Activated CD4-positive, alpha-beta T cell treated with anti-CD3 and anti-CD28 coated beads, Interleukin-2, amount 50 U/mL, for 16 hours (primary cell): Measurements from ENCODE around the gene JAKMIP2.

ENCODE experiments used
- DNase-seq: peaks from one replicate; pipeline ENCODE4 v3.0.0-alpha.2; 2020

JAKMIP2 gene

DNA sequence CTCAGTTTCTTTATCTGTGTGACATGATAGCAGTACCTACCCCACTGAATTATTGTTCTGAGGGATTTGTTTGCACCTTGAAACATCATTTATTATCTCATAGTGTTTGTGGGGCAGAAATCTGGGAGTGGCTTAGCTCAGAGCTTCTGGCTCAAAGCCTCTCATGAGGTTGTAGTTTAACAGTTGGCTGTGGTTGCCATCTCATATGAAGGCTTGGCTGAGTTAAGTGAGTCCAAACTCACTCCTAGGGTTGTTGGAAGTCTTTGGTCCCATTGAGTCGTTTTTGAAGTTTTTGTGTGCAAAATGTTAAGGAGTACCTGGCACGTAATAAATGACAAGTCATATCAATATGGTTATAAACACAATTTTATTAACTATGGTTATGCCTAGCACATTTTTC lies 3.6 kb upstream of the JAKMIP2 start:
- no peak for DNase-seq

DNA sequence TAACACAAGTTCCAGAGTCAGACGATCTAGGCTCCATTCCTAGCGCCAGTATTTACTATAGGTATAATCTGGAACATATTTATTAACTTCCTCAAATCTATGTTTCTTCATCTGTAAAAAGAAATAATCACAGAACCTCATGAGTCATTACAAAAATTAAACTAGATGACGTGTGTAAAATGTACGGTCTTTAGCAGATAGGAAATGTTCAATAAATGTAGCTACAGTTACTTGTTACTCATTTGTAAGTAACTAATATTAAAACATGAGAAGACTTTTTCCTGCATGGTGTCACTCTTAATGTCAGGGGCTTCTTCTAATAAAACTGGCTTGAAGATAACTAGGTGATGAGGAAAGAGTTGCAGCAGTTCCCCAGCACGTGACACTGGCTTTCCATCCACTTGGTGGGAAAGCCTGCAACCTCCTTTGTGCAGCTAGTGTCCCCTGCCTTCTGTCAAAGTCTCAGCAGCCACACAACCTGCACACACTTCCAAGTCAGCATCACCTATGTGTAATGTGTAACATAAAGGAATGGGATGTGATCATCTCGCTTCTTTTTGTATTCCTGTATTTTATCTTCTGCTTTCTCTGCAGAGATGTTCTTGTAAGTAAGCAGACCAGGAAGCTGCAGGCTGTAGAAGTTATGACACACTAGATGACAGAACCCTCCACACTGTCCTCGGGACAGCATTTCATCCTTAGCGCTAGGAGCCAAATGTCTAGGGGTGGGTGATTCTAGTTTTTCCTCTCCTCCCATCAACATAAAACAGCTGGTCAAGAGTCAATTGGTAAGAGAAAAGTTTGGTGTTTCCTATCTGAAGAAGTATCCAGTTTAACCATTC lies 1.8 kb upstream of the JAKMIP2 start:
- DNase-seq = no peak

DNA sequence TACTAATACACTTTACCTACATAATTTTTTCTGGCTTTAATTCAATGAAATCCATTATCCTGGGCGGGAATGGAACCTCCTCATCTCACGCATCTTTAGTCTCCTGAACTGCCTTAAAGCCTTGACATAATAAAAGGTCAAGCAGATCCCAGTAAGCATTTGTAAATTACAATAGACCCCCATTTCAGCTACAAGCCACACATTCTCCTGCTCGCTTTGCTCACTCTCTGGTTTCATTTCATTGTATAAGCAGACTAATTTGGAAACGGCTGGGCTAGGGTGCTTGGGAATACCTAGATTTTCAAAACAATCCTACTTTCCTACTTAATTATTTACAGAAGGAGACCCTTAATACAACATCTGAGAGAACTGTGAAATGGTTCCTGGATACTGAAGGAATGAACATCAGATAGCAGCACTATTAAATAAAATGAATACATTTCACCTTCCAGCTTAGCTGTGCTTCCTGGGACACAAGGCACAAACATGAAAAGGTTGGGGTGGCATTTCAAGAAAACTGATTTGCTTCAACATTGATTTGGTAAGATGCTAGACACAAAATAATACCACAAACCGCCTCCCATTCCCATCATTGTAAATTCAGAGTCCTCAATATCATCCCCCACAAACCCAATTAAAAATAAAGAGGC lies 1.5 kb downstream of the JAKMIP2 start:
- no peak for DNase-seq

DNA sequence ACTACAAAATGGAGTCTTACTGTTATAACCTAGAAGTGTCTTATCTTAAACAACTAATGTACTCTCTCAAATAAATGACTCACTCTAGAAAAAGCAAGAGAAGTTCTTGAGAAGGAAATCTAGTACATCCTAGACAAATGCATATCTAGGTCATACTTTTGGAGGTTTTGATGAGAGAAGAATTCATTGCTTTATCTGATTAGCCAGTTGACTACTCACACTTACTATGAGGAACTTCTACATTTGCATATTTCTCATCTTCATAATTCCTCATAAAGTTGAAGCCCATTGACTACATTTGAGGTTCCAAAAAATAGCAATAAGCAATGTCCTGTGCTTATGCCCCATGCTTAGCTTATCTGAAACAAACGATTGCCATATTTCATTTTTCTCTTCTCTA lies 2.8 kb downstream of the JAKMIP2 start:
- DNase-seq = no peak

DNA sequence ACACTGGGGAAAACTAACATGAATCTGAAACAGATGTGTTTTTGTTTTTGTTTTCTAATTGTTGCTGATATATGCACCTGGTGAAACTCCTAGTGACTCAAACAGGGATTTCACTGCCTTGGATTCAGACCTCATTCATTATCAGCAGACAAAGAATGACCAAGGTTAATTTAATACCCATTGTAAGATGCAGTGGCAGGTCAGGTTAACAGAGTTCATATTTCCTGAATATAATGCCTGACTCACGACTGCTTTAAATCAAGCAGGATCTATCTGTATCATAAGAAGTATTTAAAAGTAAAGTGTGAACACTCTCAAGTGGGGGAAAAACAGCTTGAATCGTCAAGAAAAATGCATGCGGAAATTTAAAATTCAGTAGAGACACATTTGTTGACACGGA lies 5.5 kb downstream of the JAKMIP2 start:
- DNase-seq = no peak

DNA sequence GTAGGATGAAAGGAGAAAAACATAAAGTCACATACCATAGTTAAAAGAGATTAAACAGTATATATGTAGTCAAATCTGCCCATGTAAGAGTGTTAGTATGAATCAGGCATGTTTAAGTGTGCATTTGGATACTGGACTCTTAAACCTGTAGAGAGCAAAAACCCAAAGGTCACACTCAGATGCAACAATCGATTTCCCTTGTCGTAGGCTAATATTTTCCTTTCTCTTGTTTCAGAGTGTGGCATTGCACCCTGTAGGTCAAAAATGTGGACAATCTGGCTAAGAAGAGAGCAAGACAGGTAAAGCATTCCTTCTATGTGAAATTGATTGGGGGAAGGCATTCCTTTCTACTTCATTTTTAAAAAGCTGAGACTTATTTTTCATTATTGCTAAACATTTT lies 8.9 kb downstream of the JAKMIP2 start:
- no peak for DNase-seq

DNA sequence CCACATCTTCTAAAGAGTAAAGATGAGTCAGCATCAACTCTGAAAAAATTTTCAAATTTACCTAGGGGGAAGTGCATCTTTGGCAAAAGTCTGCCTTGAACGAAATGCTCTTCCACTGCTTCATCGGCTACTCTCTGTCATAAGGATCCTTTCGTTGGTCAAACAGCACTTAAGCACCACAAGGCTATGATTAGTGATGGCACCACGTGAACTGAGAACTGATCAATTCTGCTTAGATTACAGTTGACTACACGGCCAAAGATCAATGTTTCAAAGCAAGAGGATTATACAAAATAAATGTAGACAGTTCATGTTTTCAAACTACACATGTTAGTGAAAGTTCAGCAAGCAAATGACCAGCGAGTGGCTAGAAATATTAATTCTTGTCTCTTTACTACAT lies 9.4 kb downstream of the JAKMIP2 start:
- no peak for DNase-seq

DNA sequence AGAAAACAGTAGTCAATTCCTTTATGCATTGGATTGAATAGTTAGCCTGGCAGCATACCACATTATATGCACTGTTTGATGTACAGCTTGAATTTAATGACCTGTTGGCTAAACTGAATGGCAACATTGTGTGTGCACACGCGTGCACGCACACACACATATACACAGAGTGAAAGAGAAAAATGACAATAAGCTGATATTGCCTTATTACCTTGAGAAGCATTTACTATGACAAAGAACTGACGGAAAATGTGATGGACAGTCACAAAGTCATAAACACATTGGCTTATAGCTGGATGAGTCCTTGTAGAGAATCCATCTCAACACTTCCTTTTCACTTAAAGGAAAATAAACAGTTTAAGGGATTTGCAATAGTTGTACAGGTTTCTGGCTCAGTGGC lies 15.5 kb downstream of the JAKMIP2 start:
- no peak for DNase-seq

DNA sequence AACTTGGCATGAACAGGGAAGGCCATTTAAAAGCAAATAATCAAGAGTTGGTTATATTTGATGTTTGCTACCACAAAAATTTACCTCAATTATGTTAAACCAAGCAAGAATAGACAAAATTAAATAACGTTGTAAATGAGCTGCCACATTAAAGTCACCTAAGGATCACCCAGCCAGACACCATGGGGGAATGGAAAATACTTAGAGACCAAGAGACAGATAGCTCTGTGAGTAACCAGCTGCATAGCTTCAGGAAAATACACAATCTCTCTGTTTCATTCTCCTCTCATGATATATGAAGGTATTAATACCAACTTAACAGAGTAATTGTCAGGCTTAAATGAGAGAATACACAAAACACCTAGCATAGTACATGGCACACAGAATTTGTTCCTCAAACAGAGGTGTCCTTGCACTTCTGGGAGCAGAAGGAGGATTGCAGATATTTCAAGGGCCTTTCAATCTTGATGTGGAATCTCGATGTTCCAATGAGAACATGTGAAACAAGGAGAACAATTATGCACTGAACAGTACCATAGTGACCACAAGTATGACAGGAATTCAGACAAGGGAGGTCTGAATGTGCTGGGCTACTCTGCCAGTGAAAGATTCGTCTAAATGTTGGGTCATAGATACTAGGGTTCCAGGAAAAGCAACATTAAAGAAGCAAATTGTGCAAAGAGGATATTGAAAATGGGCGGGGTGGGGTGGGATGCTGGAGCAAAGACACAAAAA lies 18.6 kb downstream of the JAKMIP2 start:
- DNase-seq = no peak

DNA sequence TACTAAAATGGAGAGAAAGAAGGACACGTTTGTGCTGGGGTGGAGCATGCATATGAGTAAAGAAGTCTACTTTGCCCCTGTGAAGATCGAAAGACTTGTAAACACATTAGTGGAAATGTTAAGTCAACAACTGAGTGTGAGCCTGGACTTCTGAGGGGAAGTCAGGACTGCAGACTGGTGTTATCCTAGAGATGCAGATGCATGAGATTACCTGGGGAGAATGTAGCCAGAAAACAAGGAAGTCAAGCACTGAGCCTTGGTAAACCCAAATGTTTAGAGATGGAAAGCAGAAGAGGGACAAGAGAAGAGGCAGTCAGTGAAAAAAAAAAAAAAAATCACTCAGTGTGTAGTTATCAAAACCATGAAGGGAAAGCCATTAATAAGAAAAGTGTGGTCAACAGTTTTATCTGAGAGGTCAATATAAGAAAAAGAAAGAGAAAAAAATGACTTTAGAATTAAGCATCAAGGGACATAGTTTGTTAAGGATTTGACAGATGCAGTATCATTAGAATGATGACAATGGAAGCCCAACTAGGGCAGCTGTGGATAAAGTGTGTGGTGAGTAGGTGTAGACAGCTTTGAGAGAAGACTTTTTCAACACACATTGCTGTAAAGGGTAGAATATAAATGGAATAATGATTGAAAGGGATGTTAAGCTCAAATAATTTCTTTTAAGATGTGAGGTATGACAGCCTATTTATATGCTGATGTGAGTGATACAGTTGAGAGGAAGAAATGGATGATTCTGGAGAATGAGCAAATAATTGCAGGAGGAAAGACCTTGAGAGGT lies 22.2 kb downstream of the JAKMIP2 start:
- no peak for DNase-seq

DNA sequence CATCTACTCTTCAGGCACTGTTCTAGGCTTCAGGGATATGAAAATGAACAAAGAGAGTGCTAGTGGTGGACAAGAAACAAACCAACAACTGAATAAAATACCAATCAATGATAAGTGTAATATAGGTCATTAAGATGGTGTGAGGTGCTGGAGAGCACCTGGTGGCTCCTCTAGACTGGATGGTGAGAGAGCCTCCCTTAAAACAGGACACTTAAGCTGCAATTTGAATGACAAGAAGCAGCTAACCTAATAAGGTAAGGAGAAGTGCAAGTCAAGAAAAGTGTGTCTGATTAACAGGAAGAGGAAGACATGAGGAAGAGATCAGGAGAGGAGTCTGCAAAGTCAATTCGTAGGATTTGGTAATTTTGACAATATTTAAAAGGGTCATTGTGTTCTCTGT lies 23.1 kb downstream of the JAKMIP2 start:
- DNase-seq = no peak

DNA sequence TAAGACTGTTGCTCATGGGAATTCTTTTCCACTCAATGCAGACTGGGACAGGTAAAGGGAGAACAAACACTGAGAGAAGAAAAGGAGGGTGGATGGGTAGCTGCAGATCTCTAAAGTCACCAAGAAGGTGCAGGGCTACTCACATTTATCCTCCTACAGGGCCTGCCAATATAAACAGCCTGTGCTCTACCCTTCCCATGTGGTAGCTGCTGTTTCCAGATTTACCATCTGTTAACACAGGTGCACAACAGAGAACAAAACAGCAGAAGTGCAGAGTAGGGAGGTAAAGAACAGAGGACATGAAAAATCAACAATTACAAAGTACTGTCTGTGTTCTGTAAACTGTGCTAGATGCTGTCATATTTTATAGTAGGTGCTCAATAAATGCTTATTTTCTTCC lies 26.0 kb downstream of the JAKMIP2 start:
- DNase-seq = no peak

DNA sequence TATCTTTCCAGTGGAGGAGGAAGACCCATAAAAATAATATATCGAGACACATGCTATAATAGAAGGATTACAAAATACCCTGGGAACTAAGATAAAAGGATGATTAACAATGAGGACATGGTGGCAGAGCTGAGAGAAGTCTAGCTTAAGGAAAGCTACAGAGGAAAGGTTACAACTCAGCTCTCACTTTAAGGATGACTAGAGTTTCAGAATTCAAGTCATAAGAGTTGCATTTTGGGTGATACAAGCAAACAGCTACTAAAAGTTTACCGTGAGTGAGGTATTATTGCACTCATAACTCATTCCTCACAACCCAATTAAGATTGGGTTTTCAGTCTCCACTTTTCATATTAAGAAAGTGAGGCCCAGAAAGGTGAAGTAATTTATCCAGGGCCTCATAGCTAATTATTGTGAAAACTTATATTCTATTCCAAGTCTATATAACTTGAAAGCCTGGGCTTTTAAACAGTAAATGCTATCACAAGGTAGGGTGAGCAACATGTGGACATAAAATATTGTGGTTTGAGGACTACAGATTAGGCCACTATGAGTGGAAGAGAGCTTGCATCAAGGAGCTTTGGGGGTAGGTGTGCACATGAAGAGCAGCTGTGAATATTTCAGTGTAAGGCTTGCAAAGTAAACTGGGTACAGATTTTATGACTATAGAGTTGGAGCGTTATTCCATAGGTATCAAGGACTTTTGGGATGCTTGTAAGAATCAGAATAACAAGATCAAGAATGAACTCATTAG lies 28.0 kb downstream of the JAKMIP2 start:
- peak; percentile 37 for DNase-seq

DNA sequence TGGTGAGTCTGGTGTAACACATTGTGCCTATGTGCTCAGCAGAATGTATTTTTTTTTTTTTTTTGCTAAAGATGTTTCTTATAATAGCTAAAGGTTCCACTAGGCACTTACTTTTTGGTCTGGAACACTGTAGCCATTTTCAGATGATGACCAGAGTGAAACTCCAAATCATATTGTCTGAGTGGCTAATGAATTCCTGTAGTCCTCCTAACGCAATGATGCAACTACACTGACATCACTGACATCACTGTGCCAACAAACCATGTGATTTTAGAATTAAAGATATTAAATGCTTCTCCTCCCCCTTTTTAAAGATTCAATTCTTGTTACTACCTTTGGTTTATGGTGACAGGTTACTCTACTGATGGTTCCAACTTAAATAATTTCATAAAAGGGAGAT lies 28.8 kb downstream of the JAKMIP2 start:
- DNase-seq = no peak

DNA sequence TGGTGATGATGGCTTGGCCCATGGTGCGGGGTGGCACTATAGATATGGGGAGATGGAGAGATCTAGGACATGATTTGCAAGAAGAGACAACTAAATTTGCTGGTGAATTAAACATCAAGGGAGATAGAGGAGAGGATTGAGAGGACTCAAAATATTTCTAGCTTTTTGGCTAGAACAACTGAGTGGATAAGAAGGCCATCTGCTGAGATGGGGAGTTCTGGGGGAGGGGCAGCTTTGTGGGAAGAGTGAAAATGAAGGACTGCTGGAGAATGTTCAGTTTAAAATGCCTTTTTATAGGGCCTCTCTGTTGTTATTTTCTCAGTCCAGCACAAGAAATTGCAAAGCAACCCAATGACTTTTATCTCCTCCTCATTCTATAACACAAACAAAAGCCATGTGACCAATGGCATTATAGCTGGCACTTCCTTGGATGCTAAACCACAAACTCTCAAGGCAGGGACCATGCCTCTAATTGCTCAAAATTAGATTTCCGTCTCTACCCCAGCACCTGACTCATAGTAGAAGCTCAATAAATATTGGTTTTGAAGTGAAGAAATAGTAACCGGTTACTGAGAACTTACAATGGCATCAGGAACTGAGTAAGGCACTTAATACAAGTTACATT lies 29.8 kb downstream of the JAKMIP2 start:
- no peak for DNase-seq

DNA sequence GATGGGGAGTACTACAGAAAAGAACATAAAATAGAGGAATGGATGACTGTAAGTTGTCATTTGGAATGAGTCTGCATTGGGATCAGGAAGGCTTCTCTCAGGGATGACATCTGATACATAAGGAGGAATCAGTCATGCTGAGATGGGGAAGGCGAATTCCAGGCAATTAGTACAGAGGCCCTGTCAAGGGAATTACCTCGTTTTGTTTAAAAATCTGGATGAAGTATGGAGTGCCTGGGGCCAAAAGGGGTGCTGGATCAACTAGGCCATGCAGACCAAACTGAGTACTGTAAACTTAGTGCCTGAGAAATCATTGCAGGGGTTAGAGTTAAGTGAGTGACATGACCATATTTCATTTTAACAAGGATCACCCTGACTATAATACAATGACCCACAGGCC lies 30.5 kb downstream of the JAKMIP2 start:
- no peak for DNase-seq

DNA sequence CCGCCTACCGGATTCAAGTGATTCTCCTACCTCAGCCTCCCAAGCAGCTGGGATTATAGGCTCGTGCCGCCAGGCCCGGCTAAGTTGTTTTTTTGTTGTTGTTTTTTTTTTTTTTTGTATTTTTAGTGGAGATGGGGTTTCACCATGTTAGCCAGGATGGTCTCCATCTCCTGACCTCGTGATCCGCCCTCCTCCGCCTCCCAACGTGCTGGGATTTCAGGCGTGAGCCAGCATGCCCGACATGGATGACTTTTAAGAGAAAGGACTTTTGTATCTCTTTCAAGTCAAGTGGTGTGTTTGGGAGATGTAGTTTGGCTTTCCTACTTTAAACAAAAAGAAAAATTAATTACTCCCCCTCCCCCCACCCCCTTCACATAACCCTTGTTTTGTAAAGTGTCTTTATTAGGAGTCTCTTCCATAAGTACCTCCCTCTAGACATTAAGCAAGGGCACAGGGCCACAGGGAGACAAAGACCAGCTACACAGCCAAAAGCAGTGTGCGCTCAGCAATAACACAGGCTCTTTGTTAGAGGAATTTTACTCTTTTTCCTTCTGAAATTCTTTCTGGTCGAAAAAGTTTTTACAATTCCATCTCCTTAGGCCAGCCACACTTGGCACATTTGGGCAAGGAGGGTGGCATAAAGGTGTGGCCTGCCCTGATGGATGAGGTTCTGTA lies 31.2 kb downstream of the JAKMIP2 start:
- no peak for DNase-seq

DNA sequence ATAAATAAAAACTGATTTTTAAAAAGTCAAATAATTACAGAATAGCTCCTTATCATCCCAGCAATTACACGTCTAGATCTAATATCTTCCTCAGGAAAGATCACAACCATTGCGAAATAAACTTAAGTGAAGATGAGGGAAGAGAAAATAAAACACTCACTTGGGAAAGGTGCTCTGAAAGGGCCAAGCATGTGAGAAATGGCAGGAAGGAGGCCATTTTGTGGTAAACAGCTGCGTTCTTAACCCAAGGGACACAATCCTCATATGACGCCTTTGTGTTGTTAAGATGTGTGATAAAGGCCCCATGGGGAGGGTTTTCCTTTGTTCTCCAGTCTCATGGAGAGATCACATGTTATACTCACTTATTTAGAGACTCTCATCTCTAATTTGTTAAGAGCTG lies 32.5 kb downstream of the JAKMIP2 start:
- no peak for DNase-seq

DNA sequence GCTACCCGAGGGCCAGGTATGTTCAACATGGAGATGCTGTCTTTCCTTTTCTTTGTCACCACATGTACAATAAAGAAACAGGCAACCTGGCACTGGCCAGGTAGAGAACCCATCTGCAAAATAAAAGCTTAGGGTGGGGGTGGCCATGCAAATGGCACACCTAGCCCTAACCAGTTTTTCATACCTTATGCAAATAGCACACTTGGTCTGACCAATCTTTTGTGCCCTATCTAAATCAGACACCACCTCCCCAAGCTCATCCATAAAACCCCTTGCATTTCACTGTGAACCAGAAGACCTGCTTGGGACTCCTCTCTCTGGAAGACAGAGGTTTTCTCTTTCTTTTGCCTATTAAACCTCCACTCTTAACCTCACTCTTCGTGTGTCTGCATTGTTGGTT lies 33.9 kb downstream of the JAKMIP2 start:
- DNase-seq = no peak

DNA sequence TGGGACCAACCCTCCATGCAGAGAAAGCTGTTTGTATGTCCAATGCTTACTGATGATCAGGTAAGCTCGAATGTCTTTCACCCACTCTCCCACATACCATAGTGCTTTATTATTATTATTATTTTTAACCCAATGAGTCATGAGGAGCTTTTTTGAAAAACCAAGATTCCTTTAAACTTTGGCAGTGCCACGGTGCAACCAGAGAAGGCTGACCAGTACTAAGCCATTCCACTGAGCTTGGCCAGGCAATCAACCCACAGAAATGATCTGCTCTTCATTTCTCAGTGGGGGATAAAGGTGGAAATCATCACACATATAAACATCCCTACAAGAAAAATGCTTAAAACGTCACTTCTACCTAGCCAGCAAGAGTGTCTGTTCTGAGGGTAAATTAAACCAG lies 35.5 kb downstream of the JAKMIP2 start:
- DNase-seq = no peak

DNA sequence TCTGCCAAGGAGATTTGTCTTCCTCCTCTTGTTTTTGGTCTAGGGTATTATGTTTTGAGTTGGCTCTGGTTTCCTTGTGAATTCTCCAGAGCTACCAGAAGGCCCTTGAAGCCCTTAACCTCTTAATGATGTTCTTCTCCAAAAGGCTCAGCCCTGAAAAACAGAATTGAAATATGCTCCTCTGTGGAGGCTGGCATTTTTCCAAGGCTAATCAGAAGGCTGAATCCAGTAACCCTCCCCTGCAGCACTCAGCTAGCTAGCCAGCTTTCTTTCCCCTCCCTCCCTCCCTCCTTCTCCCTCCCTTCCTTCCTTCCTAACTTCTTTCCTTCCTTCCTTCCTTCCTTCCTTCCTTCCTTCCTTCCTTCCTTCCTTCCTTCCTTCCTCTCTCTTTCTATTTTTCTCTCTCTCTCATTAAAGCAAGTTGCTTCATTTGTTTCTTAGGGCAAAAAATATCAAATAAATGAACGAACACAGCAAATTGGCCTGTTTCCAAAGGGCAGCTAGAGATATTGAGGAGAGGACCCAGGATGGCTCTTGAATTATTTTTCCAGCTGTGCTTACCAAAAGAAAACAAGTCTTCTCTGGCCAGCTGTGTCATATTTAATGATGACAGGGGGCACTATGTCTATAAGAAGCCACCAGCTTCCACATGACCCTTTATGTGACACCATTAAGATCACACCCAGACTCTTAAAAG lies 38.7 kb downstream of the JAKMIP2 start:
- no peak for DNase-seq
